ENCODE measurements around the gene CIZ1.
"Not testable (repeated sequence)": the region's sequence is repeated elsewhere in the genome, so short reads cannot be mapped to it uniquely, and the experiment has no call there.

Gene CIZ1, protein sequence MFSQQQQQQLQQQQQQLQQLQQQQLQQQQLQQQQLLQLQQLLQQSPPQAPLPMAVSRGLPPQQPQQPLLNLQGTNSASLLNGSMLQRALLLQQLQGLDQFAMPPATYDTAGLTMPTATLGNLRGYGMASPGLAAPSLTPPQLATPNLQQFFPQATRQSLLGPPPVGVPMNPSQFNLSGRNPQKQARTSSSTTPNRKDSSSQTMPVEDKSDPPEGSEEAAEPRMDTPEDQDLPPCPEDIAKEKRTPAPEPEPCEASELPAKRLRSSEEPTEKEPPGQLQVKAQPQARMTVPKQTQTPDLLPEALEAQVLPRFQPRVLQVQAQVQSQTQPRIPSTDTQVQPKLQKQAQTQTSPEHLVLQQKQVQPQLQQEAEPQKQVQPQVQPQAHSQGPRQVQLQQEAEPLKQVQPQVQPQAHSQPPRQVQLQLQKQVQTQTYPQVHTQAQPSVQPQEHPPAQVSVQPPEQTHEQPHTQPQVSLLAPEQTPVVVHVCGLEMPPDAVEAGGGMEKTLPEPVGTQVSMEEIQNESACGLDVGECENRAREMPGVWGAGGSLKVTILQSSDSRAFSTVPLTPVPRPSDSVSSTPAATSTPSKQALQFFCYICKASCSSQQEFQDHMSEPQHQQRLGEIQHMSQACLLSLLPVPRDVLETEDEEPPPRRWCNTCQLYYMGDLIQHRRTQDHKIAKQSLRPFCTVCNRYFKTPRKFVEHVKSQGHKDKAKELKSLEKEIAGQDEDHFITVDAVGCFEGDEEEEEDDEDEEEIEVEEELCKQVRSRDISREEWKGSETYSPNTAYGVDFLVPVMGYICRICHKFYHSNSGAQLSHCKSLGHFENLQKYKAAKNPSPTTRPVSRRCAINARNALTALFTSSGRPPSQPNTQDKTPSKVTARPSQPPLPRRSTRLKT

DNA sequence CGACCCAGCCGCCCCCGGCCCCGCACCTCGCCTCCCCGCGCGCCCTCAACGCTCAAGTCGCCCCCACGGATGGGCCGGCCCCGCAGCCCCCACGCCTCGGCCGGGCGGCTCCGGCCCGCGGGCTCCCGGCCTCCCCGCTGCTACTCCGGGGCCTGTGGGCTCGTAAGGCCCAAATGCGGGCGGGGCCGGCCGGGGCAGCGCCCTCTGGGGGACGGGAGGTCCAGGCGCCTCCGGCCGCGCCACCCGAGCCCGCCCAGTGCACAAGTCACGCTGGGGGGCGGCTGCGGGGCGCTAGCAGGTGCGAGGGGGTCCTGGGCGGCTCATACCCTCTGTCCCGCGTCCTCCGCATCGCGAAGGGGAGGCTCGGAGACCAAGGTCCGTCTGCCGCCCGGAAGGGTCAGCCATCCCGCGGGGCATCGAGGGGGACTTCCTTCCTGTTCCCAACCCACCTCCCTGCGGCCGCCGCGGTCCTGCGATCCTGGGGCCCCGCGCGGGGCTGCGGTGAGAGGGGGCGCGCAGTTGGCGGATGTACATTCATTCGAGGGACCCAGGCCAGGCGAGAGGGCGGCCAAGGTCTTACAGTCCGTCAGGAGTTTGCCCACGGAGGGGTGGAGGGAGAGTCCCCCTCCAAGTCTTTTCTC lies at the start of gene CIZ1:
Gene CIZ1 (minus strand): TSS at position 167 of the 641 bp plus-strand sequence. CDS start 715 bp downstream, outside the sequence.
- peak within 1 kb of the TSS; percentile 71 for H3K4me3 ChIP-seq (ENCODE audit: low read depth, low read length)

- no peak overlapping the region for H3K4me3 ChIP-seq (ENCODE audit: low read depth, low read length)
Measured at GRCh38 chr9:128233817-128234406, 42.5 kb upstream of the CIZ1 start.

DNA sequence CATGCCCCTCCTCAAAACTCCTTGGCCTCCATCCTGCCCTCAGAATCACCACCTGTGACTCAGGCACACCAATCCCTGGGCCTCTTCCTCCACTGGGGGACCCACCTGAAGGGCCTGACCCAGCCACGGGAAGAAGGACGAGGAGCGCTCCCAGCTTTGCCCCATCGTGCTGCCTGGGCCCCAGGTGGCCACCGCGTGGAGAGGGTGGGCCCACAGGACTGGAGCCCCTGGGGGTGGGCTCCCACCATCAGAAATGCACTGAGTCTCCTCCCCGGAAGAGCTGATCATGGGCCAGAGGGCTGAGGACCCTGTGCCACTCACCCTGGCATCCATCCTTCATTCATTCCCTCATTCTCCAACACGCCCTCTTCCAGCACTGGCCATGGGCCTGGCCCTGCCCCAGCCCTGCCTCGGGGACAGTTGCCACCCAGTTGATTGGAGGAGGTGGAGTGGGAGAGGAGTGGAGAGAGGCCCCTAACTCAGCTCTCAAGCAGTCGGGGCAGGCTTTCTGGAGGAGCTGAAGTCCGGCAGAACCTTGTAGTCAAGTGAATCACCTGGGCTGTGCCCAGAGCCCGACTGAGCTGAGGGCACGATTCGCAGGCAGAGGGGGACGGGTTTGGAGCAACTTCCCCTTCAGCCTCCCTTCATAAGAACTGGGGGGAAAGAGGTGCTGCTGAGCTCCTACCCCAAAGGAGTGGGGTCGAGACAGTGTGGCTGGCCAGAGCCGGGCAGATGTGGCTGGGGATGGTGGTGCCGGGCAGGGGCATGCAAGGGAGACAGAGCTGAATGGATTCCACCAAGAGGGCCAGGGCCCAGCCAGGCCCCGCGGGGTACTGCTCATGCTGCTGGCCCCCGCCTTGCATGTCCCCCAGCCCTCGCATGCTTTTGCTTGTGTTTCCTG lies 41.4 kb upstream of the CIZ1 start:
- H3K4me3 ChIP-seq (ENCODE audit: low read depth, low read length), result no peak overlapping the region

DNA sequence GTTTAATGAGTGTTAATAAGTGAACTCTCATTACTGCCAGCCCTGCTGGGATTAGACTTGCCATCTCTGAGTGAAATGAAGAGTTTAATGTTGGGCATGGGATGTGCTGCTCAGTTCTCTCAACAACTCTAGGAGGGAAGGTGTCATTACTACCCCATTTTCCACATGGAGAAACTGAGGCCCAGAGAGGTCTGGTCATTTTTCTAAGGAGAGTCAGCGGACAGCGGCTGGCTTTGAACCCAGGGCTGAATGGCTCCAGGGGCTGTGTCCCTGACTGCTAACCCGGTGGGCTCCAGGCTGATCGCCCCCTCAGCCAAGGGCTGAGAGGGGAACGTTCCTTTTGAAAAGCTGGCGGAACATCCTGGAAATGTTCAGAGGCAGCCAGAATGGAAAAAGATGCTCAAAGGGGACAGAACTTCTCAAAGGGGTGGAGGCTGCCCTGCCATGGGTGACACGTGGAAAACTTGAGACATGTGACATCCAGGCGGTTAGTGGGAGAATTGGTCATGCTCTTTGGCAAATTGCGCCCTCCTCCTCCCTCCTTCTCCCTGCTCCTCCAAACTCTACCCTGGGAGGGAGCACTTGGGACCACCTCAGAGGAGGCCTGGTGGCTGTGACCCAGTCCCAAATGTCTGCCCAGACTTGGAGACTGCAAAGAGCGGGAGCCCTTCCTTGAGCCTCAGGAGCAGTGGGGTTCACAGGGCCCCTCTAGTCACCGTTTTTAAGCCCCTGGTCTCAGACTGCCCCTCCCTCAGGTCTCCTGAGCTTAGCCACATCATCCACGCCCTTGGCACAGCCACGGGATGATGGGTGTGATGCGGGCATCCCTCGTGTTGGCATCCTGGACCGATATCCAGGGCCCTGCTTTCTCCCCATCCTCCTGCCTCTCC lies 40.5 kb upstream of the CIZ1 start:
- H3K4me3 ChIP-seq (ENCODE audit: low read depth, low read length), result no peak overlapping the region

DNA sequence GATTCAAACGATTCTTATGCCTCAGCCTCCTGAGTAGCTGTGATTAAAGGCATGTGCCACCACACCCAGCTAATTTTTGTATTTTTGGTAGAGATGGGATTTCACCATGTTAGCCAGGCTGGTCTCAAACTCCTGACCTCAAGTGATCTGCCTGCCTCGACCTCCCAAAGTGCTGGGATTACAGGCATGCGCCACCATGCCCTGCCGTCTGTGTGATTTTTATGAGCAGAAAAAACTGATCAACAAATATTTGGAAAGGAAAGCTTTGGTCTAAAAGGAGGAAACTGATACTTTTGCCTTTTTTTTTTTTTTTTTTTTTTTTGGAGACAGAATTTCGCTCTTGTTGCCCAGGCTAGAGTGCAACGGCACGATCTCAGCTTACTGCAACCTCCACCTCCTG lies 39.5 kb upstream of the CIZ1 start:
- not testable (repeated sequence) for H3K4me3 ChIP-seq (ENCODE audit: low read depth, low read length)

DNA sequence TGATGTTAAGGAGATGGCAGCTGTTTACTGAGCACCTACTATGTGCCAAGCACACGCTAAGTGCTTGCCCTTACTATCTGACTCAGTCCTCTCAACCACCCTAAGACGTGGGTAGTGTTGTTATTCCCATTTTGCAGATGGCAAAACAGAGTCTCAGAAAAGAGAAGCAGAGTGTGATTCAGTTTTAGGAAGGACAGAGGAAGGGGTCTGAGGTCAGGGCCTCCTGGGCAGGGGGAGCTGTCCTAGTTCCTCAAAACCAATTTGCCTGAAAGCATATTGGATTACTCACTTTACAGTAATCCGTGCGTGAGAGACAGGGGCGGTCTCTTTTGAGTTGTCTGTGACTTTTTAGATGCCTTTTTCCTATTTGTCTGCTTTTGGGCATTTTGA lies 35.0 kb upstream of the CIZ1 start:
- no peak overlapping the region for H3K4me3 ChIP-seq (ENCODE audit: low read depth, low read length)

DNA sequence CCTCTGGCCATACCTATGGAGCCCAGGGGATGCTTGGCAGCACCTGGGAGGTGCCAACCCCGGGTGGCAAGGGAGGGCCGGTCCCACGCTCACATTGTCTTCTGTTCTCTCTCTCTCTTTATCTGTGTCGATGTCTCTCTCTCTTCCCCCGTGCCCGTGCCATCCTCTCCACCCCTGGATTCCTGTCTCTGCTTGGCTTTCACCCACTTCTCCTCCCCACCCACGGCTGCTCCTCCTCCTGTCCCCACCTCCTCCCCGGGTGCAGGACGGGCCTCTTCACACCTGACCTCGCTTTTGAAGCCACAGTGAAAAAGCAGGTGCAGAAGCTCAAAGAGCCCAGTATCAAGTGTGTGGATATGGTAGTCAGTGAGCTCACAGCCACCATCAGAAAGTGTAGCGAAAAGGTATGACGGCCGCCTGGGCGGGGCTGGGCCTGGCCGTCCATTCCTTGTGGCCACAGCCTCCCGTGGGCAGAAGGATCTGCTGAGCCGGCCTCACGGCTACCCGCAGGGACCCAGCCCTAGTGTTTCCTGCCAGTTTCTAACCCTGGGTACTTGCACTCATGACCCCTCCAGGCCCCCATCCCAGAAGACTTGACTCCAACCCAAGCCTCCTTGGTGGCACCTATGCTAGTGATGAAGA lies 34.5 kb upstream of the CIZ1 start:
- H3K4me3 ChIP-seq (ENCODE audit: low read depth, low read length), result no peak overlapping the region

DNA sequence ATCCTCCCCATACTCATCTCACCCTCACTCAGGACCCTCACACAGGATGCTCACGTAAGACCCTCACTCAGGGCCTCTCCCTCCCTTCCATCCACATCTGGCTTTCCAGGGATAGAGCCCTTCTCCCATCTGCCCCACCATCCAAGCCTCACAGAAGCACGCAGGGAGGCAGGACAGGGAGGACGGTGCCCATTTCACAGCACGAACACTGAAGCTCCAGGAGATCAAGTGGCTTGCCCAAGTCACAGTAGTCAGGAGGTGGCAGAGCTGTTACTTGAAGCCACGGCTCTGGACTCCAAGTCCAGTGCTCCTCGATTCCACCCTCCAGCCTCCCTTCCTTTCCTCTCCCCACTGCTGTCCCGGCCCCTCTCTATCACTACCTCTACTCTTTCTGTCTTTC lies 33.5 kb upstream of the CIZ1 start:
- H3K4me3 ChIP-seq (ENCODE audit: low read depth, low read length), result no peak overlapping the region

- H3K4me3 ChIP-seq (ENCODE audit: low read depth, low read length), result no peak overlapping the region
Measured at GRCh38 chr9:128222880-128223670, 31.7 kb upstream of the CIZ1 start.

DNA sequence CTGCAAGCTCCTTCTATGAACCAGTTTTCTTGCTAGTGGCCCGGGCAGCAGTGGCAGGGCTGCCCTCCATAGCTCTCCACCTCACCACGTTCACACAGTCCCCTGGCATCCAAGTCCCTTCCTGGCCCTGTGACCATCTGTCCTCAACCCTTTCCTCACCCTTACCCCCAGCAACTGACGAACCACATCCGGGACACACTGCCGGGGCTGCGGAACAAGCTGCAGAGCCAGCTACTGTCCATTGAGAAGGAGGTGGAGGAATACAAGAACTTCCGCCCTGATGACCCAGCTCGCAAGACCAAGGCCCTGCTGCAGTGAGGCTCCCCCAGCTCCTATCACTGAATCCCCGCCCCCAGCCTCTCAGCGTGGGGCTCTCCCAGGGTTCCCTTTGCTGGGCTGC lies 30.7 kb upstream of the CIZ1 start:
- no peak overlapping the region for H3K4me3 ChIP-seq (ENCODE audit: low read depth, low read length)

- no peak overlapping the region for H3K4me3 ChIP-seq (ENCODE audit: low read depth, low read length)
Measured at GRCh38 chr9:128219831-128220230, 28.5 kb upstream of the CIZ1 start.

GRCh38 chr9:128218518-128219389 lies 27.4 kb upstream of the CIZ1 start:
- H3K4me3 ChIP-seq (ENCODE audit: low read depth, low read length), result no peak overlapping the region

DNA sequence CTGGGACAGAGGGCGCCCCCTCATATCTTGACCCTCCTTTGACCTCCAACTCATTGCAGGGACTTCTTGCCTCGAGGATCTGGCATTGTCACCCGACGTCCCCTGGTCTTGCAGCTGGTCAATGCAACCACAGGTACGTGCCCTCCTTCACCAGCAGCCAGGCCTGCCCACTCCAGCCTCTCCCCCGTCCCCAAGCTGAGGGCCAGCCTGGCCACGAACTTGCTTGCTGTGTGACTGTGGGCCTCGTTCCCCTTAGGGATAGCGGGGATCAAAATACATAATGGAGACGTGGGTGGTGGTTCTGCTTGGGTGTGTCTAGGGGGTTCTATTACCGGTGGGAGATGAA lies 26.8 kb upstream of the CIZ1 start:
- H3K4me3 ChIP-seq (ENCODE audit: low read depth, low read length), result no peak overlapping the region

DNA sequence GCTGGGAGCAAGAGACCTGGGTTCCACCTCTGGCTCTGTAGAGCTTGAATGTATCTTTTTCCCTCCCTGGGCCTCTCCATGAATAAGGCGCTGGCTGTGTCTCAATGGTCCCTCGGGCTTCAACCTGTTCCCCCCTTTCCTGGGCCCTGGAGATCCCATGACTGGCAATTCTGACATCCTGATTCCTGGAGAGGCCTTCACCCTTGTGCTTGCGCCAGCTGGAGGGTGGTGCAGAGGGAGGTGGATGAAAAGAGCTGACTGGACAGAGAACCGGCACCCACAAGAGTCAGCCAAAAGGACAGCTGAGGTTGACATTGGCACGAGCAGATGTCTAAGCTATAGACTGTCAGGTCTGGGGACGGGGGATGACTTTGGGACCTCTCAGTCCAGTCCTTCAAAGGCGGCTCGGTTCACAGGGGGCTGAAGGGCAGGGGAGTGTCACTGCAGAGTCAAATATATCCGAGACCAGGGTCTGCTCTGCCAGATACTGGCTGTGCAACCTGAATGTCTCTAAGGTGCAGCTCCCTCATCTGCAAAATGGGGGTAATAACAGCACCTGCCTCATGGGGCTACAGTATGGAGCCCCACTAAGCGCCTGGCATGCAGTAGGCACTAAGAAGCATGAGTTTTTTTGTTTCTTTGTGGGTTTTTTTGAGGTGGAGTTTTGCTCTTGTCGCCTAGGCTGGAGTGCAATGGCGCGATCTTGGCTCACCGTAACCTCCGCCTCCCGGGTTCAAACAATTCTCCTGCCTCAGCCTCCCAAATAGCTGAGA lies 25.6 kb upstream of the CIZ1 start:
- no peak overlapping the region for H3K4me3 ChIP-seq (ENCODE audit: low read depth, low read length)

DNA sequence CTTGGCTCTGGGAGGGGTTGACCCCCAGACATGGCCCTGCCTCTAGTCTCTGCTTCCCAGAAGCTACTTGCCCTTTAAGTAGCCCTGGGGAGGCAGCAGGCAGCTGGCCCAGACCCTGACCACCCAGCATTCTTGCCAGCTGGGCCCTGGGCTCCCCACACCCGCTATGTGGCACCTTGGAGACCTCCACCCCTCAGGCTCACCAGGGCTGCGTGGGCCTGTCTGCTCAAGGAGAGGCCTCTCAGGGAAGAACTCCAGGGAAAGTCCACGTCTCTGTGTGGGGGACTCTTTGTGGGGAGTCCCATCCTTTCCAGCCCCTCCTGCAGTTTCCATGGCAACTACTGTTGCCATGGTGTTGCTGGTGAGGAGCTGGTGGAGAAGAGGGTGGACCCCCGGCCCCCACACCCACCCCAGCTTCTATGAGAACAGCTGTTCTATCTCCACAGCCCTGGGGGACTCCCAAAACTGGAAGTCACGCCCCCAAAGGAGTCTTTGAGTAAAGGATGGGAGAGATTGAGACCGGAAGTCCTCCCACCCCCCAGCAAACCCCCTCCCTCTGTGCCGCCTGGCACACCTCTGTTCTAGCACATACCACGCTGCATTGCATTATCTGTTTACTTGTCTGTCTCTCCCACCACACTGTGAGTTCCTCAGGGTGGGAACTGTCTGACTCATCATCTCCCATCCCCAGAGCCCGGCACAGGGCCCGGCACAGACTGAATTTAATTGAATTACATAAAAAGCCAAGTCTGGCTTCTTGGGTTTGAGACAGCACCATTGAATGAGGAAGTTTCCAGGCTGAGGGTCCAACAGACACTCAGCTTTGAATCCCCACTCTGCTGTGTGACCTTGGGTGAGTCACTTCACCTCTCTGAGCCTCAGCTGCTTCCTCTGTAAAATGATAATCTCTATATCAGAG lies 24.4 kb upstream of the CIZ1 start:
- no peak overlapping the region for H3K4me3 ChIP-seq (ENCODE audit: low read depth, low read length)

Data from iPS-11a (cell line).